GM19324 (cell line): ENCODE results near the gene PADI3.

Experiments used
- ATAC-seq: cut with Tn5 transposase; IDR thresholded peaks from one replicate; pipeline ENCODE4 v1.9.1; 2021; ENCODE audit warnings: mild to moderate bottlenecking, moderate library complexity; ENCODE audit not compliant: unreplicated experiment, low FRiP score

The PADI3 gene

DNA sequence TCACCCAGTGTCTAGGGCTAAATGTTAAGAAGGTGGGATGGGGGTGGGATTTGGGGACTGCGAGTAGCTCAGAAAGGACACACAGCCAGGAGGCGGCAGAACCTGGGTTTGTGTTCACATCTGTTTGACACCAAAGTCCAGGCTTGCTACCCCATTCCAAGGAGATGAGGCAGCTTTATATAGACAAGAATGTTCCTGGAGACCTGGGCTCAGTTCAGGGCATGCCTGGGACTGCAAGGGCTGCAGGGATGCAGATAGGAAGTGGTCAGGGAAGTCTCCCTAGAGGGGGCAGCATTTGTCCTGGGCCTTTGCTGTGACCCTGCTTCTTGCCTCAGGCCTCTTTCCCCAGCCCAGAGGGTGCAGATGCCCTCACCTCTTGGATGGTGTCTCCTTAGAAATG lies 16.3 kb downstream of the PADI3 start:
- no peak for ATAC-seq

DNA sequence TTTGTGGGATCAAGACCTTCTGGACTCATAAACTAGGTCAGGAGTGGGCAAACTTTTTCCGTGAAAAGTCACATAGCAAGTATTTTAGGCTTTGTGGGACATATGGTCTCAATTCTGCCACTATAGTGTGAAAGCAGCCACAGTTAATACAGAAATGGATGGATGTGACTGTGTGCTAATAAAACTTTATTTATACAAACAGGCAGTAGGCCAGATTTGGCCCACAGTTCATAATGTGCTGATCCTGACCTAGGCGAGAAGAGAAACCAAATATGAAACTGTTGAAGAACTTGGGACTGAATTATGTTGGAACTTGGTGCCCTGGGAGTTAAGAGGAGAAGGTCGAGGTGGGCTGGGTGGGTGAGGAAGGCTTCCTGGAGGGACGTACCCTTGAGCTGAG lies 17.1 kb downstream of the PADI3 start:
- ATAC-seq, result no peak

GRCh38 chr1:17270891-17271765 lies 22.2 kb downstream of the PADI3 start:
- no peak for ATAC-seq

- no peak for ATAC-seq
These were observed 23.2 kb downstream of the PADI3 start for GRCh38 chr1:17272066-17272465.

- no peak for ATAC-seq
These were observed 23.7 kb downstream of the PADI3 start for GRCh38 chr1:17272646-17273045.

- ATAC-seq, result no peak
These were observed 24.2 kb downstream of the PADI3 start for GRCh38 chr1:17273096-17273495.

- no peak for ATAC-seq
These were observed 25.6 kb downstream of the PADI3 start for GRCh38 chr1:17274186-17275170.

DNA sequence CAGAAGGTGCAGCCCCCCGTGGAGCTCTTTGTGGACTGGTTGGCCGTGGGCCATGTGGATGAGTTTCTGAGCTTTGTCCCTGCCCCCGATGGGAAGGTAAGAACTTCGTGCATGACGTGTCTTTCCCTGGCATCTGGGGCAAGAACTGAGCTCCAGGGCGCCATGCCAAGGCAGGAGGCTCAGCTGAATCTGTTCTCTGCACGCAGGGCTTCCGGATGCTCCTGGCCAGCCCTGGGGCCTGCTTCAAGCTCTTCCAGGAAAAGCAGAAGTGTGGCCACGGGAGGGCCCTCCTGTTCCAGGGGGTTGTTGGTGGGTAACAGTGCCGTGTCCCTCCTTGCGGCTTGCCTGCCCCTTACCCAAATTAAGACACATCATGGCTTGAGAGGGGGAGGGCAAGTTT lies 27.7 kb downstream of the PADI3 start:
- no peak for ATAC-seq

DNA sequence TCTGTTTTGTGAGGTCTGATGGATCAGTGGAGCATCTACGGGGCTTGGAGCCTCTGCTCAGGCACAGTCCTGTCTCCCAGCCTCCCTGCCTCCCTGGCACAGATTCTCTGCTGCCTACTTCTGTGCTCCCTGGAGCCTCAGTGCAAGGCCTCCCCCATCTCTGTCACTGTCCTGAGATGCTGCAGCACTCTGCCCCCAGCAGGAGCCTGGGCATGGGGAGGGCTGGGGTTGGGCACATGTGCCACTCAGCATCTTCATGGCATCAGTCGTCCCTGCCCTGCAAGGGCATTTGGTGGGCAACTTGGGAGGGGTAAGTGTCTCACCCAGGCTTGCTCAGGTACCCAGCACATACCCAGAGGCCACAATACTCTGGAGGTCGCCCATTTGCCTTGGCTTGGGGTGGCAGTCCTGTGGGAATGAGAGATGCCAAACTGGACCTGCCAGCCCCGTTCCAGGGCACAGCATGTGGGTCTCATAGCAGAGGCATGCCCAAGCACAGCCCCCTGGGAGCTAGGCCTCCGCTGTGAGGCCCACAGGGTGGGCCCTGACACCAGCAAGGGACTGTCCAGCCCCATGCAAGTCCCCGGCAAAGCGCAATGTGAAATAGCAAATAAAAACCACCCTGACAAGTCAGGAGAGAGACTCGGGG lies 28.7 kb downstream of the PADI3 start:
- ATAC-seq, result no peak

- no peak for ATAC-seq
These were observed 30.3 kb downstream of the PADI3 start for GRCh38 chr1:17278996-17279830.

GRCh38 chr1:17280436-17280835 lies 31.5 kb downstream of the PADI3 start:
- ATAC-seq, result no peak

DNA sequence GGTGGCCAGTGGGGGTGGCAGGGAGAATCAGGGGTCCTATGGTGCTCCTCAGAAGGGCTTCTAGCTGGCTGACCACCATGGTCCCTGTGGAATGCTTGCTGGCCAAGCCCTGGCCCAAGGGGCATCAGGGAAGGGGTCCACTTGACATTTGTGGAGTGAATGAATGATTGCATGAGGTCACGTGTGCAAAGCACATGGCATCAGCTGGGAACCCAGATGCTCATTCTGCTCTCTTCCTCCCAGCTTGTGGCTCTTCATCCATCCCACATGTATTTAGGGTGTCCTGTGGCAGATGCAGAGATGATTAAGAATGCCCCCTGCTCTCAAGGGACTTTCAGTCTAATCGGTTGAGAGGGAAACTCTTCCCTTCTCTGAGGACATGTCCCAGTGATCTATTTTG lies 32.0 kb downstream of the PADI3 start:
- ATAC-seq, result no peak

GRCh38 chr1:17281775-17282181 lies 32.9 kb downstream of the PADI3 start:
- ATAC-seq, result no peak

DNA sequence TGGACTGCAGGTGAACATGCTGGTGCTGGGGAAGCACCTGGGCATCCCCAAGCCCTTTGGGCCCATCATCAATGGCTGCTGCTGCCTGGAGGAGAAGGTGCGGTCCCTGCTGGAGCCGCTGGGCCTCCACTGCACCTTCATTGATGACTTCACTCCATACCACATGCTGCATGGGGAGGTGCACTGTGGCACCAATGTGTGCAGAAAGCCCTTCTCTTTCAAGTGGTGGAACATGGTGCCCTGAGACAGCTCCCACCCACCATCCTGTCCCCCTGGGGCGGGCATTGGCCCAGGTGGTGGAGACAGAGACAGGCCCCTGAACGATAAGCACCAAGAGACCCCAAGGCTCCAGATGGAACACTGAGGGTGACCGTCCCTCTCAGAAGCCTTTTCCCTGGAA lies 33.9 kb downstream of the PADI3 start:
- no peak for ATAC-seq

DNA sequence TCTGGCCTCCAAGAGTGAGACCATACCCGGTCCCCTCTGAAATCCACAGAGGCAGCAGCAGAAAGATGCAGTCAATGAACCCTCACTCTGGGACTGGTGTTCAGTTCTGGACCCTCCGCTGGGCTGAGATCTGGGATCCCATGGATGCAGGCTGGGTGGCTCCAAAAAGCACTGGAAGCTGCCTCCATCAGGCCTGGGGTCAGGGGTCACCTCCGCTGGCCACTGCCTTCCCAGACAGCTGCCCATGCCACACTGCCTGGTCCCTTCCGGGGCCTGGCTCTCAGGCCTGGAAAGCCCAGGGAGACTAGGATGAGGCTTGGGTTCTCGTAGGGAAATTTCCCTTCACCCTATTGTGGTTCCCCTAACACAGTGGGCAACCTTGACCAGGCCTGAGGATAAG lies 37.7 kb downstream of the PADI3 start:
- no peak for ATAC-seq

DNA sequence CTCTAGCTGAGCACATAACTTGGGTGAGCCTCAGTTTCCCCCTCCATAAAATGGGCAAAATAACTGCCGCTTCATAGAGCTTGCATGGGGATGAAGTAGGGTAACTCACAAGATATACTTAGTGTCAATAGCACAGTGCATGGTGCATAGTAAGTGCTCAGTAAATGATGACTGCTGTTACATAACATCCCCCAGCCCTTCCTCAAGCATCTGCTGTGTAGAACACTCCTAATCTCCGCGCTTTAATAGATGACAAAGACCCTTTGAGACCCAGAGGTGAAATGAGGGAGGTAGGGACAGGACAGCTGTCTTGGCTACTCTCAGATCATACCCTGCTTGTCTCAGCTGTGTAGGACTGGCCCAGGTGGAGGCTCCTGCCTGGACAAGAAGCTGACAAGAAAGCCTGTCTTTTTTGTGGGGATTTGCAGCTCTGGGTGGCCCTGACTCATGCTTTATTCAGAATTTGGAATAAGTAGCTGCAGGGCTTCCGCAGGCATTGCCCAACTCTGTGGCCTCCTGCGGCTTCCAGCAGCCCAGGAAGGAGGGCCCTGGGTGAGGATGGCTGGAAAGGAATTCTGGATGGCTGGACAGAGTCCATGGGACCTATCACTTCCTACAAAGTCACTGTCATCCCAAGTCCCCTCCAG lies 38.4 kb downstream of the PADI3 start:
- ATAC-seq, result no peak

GRCh38 chr1:17289721-17290120 lies 40.8 kb downstream of the PADI3 start:
- ATAC-seq, result no peak

- ATAC-seq, result no peak
These were observed 41.7 kb downstream of the PADI3 start for GRCh38 chr1:17290553-17290952.

DNA sequence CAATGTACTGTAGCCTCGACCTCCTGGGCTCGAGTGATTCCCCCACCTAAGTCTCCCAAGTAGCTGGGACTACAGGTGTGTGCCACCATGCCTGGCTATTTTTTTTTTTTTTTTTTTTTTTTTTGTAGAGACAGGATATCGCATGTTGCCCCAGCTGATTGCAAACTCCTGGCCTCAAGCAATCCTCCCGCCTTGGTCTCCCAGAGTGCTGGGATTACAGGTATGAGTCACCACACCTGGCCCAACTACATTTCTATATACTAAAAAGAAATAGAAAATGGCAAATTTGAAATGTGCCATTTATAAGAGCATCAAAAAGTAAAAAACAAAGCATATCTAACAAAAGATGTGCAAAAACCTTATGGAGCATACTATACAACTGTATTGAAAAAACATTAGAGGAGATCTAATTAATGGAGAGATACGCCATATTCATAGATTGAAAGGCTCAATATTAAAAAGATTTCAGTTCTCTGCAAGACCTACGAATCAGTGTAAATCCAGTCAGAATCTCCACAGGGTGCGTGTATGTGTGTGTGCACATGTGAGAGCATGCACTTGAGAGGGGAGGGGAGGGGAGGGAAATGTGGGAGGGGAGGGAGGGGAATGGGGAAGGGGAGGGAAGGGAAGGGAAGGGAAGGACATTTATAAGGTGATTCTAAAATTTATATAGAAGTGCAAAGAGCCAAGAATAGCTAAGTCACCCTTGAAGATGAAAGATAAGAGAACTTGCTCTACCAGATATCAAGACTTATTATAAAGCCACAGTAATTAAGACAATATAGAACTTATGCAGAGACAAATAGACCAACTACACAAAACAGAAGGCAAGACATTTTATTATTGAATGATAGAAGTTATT lies 43.6 kb downstream of the PADI3 start:
- no peak for ATAC-seq
